ENCODE results near the gene ITFG1.
"Not testable (repeated sequence)": the region's sequence is repeated elsewhere in the genome, so short reads cannot be mapped to it uniquely, and the experiment has no call there.

ITFG1 gene

GRCh38 chr16:47330562-47330961 is 130.3 kb downstream of the ITFG1 start:
- not testable (repeated sequence) for DNase-seq (ENCODE audit: low read depth in 2 of 2)

- not testable (repeated sequence) for DNase-seq (ENCODE audit: low read depth in 2 of 2)
These were observed 136.6 kb downstream of the ITFG1 start for GRCh38 chr16:47324309-47324708.

GRCh38 chr16:47323241-47323640 is 137.6 kb downstream of the ITFG1 start:
- DNase-seq (ENCODE audit: low read depth in 2 of 2), result no peak

GRCh38 chr16:47320546-47321310 is 140.1 kb downstream of the ITFG1 start:
- DNase-seq (ENCODE audit: low read depth in 2 of 2), result no peak

- DNase-seq (ENCODE audit: low read depth in 2 of 2), result no peak
These were observed 143.2 kb downstream of the ITFG1 start for GRCh38 chr16:47317465-47318240.

GRCh38 chr16:47316442-47317015 is 144.3 kb downstream of the ITFG1 start:
- DNase-seq (ENCODE audit: low read depth in 2 of 2), result no peak

GRCh38 chr16:47311738-47312505 is 148.9 kb downstream of the ITFG1 start:
- DNase-seq (ENCODE audit: low read depth in 2 of 2), result no peak

- DNase-seq (ENCODE audit: low read depth in 2 of 2), result no peak
These were observed 150.1 kb downstream of the ITFG1 start for GRCh38 chr16:47310792-47311211.

GRCh38 chr16:47309581-47310312 is 151.1 kb downstream of the ITFG1 start:
- no peak for DNase-seq (ENCODE audit: low read depth in 2 of 2)

- no peak for DNase-seq (ENCODE audit: low read depth in 2 of 2)
These were observed 152.3 kb downstream of the ITFG1 start for GRCh38 chr16:47308601-47309000.

- no peak for DNase-seq (ENCODE audit: low read depth in 2 of 2)
These were observed 156.3 kb downstream of the ITFG1 start for GRCh38 chr16:47304563-47304962.

GRCh38 chr16:47299587-47299986 is 161.3 kb downstream of the ITFG1 start:
- DNase-seq (ENCODE audit: low read depth in 2 of 2), result no peak

GRCh38 chr16:47284999-47285398 is 175.9 kb downstream of the ITFG1 start:
- DNase-seq (ENCODE audit: low read depth in 2 of 2), result no peak

GRCh38 chr16:47278306-47278970 is 182.4 kb downstream of the ITFG1 start:
- DNase-seq (ENCODE audit: low read depth in 2 of 2), result no peak

GRCh38 chr16:47276522-47276921 is 184.3 kb downstream of the ITFG1 start:
- DNase-seq (ENCODE audit: low read depth in 2 of 2), result no peak

- no peak for DNase-seq (ENCODE audit: low read depth in 2 of 2)
These were observed 197.9 kb downstream of the ITFG1 start for GRCh38 chr16:47262938-47263337.

GRCh38 chr16:47260503-47260902 is 200.4 kb downstream of the ITFG1 start:
- no peak for DNase-seq (ENCODE audit: low read depth in 2 of 2)

- no peak for DNase-seq (ENCODE audit: low read depth in 2 of 2)
These were observed 201.9 kb downstream of the ITFG1 start for GRCh38 chr16:47258874-47259461.

GRCh38 chr16:47254756-47255155 is 206.1 kb downstream of the ITFG1 start:
- DNase-seq (ENCODE audit: low read depth in 2 of 2), result no peak

- DNase-seq (ENCODE audit: low read depth in 2 of 2), result no peak
These were observed 209.9 kb downstream of the ITFG1 start for GRCh38 chr16:47250983-47251382.

Data from stimulated activated CD4-positive, alpha-beta T cell treated with anti-CD3 and anti-CD28 coated beads, Interleukin-1b, Interleukin-23, amount 100 ng/mL, for 1 hour (primary cell).